NOMO-1 (cell line): Measurements from ENCODE around the gene ERRFI1.

Experiments used
- DNase-seq, 2 experiments: peaks; one replicate each; lab custom pipeline; 2025; ENCODE audit not compliant: unreplicated experiment in 2 of 2; lab: John Stamatoyannopoulos, UW

ERRFI1 gene

DNA sequence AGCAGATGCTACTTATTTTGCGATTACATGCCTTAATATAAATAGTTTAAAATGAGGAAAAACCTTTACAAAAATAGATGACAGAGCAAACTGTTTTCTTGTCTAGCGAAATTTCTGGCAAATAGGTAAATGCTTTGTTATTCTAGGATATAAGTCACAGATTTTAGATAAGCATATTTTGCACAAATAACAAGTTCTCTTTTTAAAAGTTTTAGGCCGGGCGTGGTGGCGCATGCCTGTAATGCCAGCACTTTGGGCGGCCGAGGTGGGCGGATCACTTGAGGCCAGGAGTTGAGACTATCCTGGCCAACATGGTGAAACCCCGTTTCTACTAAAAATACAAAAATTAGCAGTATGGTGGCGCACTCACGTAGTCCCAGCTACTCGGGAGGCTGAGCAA, 20.3 kb upstream of the ERRFI1 start:
- DNase-seq = no peak

DNA sequence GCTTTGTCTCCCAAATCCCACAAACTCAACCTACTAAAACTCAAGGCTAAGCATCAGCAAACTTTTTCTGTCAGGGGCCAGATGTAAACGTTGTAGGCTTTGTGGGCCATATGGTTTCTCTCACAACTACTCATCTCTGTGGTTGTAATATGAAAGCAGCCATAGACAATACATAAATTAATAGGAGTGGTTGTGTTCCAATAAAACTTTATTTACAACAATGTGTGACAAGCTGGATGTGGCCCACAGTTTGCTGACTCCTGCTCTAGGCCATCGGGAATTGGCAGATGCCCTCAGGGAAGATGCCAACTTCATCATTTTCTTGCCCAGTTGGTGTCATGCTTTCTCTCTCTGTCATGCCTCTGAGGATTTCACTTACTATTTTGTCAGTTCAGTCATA, 17.5 kb upstream of the ERRFI1 start:
- no peak for DNase-seq

DNA sequence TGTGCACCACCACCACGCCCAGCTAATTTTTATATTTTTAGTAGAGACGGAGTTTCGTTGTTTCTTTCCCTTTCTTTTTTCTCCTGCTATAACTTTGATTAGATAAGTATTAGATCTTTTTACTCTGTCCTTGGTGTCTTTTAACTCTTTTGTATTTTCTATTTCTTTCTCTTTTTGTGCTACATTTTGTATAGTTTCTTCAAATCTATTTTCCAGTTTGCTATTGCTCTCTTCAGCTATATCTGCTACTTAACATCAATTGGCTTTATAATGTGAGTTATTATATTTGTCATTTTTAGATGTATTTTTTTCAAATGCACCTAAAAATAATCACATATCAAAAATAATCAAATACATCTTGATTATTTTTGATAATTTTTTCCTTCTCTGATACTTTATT, 16.0 kb upstream of the ERRFI1 start:
- no peak for DNase-seq

DNA sequence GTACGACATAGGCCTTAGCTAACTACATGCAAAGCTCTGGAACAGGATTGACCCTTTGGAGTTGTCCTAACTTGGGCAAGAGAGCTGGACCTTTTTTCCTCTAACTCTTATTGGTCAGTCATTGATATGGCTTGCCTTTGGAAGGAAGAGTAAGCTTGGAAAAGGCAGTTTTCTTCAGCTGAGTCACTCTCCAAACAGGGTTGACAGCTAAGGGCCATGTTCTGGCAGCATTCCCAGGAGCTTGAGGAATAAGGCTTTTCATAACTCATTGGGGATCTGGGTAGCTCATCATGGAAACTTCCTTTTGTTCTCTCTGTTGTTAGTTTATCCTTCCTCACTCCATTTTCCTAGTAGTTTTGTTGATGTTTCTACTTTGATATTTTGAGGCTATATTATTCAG, 14.5 kb upstream of the ERRFI1 start:
- DNase-seq = no peak

DNA sequence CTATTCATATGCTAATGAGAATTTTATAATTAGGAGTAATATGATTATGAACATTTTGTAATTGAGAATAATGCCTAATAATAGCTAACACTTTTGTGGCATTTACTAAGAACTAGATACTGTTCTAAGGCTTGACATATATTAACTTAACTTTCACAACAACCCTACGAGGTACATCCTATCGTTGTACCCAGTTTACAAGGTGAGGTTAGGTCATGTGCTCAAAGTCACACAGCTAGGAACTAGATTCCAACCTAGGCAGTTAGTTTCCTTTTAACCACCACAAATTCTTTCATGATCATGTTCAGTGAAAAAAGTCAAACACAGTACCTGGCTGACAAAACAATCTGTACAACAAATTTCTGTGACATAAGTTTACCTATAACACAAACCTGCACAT, 13.0 kb upstream of the ERRFI1 start:
- no peak for DNase-seq

DNA sequence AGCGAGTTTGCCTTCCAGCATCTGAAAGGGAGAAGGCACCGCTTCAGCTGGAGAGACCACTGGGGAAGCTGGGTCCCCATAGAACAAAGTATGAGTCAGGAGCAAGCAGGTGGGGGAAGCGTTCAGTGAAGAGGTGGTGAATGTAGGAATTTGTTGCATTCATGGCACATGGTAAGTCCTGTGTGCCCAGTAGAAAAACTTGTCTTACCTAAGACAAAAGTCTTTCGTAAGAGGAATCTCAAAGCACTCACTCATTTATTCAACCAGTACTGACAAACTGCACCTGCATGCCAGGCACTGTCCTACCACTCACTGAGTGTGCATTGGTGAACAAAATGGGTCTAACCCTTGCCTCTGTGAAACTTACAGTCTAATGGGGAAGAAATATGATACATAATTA, 9.2 kb upstream of the ERRFI1 start:
- no peak for DNase-seq

DNA sequence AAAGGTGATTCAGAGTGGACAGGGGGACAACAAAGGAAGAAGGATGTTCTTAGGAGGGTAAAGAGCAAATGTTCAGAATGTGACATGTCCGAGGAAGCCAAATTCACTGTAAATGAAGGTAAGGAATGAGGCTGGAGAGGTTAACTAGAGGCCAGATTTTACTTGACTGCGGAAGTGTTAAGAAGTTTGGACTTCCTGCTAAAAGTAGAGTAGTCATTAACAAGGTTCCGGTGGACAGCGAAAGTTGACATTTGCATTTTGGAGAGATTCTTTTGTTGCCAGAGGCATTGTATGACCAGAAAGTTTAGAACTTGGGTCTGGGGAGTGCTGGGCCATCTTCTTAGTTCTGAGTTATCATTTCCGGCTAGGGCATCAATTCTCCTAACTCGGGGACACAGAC, 7.2 kb upstream of the ERRFI1 start:
- DNase-seq = no peak

DNA sequence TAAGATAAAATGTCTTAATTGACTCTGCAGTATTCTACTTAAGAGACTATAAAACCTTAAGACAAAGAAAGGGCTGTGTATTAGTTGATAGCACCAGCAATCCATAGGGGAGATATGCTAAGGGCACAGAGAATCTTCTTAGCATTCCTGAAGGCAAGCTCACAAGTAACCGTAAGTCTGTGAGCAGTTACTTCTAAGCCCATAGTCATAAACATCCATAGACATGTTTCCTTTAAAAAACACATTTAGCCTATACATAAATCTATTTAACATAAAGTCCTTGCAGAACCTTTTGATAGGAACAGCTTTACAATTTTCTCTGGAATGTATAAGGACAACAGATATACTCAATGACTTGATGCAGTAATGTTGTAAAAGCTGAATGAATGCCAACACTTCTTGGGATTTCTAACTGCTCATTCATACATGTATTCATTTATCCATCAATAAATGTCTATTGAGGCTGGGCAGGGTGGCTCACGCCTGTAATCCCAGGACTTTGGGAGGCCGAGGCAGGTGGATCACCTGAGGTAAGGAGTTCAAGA, 6.3 kb upstream of the ERRFI1 start:
- no peak for DNase-seq

DNA sequence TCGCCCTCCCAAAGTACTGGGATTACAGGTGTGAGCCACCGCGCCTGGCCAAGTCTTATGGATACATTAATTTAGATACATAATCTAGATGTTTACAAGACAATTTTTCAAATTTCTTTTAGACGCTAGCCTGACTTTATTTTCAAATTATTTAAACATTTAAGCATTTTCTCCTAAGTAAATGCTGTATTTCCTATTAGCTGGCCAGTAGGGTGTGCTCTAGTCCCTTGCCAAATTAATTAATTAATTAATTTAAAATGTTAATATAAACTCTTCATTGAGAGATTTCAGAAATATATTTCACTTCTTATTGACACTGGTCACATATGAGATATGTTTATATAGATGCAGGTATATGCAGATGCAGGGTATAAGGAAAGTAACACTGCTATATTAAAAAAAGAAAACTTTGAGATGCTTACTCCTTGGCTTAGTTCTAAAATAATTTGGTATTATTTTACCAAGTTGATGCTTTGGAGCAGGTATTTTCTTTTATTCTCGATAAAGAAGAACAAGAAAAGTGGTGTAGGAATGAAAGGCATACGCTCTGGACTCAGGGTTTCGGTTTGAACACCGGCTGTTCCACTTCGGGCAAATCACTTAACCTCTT, 5.2 kb upstream of the ERRFI1 start:
- no peak for DNase-seq

DNA sequence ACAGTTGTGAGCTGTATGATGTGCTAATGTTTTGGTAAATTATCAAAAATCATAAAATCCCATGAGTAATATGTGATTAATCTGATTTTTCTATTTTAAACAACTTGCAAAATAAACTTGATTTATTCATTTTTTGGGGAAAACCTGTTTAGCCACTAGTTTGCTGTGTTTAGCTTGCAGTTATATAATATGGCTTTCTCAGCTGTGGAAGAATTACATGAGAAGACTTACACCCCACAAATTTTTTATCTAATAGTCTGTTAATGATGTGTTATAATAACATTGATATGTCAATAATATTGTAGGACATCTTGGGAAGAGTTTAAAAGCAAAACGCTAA, 2.4 kb upstream of the ERRFI1 start:
- DNase-seq = no peak

DNA sequence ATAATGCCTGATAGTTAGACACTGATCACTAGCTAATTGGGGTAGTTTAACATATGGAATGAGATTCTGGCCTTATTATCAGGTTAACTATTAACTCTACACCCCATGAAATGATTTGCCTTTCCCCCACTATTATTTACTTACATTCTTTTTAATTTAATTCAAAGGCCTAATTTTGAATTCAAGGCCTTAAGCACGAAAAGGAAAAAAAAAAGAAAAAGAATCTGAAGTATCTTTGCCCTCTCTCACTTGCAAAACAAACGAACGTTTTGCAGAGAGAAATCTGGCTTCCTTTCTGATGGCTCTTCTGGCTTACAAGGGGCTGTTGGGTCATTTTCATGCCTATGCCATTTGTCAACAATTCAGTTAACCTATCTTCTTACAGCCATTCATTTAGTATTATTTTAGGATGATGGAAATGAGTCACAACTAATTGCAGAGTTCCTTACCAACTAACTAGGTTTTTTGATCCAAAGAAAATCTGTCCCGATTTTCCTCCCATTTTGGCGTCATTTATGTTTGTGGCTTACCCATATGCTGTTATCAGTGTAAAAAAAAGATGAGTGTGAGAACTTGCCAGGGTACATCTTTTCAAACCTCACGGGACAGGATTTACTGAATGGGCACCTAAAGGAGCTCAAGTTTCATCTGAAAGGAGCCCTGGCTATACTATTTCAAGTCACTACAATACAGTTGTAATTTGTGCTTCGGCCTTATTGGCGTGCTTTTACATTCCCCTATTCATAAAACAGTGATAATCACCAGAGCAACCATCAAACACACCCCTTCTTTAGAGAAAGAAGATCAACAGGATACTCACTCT, 1.9 kb upstream of the ERRFI1 start:
- no peak for DNase-seq

DNA sequence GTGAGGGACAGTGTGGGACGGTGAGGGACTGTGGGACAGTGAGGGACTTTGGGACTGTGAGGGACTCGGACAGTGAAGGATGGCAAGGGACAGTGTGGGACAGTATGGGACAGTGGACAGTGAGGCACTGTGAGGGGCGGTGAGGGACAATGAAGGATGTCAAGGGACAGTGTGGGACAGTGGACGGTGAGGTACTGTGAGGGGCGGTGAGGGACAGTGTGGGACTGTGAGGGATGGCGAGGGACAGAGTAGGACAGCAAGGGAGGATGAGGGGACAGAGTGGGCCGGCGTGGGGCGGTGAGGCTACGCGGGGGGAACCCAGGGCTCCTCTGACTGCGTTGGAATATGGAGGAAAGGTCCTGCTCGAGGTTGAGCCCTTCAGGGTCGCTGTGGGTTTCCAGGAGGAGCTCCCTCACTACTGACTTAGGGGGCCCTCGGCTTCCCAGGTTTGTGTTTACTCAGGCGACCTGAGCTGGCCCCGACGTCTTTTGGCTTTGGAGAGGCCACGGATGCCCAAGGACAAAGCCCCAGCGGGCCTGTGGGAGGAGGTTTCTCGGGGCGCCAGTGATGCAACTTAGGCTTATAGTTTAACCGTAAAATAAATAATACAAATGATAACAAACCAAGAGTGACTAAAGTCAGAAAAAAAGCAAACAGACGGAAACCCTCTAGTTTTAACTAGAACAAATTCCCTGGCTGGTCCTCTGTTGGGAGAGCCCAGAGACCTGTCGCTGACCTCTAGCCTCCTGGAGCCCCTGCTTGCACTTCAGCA, 1.1 kb upstream of the ERRFI1 start:
- DNase-seq = no peak

DNA sequence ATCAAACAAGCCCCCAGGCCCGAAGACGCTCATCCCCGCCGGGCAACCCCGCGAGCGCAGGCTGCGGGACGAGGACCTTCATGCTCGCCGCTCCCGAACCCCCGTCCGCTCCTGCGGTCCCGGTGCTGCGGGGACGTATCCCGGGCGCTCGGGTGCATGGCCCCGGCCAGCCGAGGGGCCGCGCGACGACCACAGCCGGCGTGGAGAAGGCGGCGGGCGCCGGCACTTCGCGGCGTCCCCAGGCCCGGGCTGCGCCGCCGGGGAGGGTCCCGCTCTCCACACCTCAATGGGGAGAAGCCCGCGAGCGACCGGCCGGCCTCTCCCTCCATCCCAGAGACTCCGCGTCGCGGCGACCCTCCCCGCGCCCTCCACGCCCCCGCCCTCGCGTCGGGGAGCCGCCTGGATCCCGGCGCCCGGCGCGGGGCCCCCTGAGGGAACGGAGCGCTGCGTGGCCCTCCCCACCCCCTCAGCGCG, 401 bp downstream of the ERRFI1 start:
- DNase-seq = no peak

DNA sequence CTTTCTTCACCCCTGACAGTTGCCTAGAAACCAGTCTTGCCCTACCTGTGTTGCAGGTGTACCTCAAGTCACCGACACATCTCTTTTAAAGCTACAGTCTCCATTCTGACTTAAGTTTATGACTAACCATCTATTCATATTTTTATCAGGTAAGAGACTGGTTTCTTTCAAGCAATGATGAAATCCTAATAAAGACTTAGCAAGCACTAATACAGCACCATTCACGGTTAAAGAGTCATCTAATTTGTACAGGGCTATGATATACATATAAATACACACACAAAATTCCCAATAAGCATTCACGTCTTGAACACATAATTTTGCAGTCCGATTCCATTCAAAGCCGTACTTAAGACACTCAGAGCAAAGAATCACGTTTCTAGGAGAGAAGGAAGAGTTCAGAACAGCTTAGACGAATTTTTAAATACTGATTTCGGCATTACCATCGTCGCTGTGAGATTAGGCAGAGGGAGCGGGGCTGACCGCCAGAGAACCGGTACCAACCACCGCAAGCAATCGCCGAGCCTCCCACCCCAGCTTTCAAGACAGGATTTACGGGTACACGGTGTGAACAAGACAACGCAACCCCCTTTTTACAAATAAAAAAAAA, 943 bp downstream of the ERRFI1 start:
- no peak for DNase-seq

DNA sequence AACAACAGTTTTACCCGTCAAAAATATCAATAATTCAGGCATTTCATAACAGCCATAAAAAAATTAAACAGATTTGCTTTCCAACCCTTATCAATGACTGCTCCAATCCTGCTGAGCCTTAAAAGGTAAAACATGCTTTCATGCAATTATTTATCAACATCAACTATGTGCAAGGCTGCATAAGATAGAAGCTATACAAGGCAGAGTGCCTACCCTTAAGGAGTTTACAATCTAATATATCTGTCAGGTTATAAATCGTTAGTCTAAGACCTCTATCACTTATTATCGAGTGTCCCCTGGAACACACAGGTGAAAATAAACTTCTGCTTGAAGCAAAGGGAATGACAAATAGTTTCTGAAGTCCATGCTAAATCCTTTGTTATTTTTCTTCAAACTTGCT, 1.8 kb downstream of the ERRFI1 start:
- DNase-seq = no peak

DNA sequence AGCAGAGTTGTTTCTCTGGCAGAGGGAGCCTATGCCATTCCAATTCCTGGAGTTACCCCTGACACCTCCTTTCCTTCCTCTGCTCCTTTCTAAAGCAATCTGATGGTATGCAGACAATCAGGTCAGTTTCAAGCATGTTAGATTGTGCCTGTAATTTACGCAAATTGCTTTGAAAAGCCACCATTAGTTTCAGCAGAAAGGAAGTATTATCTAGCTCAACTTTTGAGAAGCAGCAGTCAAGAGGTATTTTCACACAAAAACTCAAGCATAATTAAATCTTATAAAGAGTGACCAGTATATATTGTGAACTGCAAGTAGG, 2.2 kb downstream of the ERRFI1 start:
- DNase-seq = no peak

DNA sequence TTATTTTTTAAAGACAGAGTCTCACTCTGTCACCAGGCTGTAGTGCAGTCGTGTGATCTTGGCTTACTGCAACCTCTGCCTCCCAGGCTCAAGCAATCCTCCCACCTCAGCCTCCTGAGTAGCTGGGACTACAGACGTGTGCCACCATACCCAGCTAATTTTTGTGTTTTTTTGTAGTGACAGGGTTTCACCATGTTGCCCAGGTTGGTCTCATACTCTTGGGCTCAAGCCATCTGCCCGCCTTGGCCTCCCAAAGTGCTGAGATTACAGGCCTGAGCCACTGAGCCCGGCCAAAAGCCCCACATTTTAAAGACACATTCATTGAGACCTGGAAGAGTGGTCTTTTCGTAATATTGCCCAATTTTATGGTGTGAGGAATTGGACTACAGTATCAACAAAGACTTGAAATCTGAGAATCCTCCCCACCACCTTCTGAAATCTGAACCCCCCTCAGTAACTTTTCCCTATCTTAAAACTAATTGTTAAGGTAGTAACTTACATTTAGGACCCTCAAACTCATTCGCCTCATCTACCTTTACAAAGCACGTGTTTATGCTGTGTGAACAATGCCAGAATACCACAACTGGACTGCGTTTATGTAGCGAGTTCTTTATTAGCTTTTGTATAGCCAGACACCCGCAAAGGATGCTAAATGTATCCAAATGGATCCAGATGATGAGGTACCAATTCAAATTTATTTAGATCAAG, 2.7 kb downstream of the ERRFI1 start:
- no peak for DNase-seq

DNA sequence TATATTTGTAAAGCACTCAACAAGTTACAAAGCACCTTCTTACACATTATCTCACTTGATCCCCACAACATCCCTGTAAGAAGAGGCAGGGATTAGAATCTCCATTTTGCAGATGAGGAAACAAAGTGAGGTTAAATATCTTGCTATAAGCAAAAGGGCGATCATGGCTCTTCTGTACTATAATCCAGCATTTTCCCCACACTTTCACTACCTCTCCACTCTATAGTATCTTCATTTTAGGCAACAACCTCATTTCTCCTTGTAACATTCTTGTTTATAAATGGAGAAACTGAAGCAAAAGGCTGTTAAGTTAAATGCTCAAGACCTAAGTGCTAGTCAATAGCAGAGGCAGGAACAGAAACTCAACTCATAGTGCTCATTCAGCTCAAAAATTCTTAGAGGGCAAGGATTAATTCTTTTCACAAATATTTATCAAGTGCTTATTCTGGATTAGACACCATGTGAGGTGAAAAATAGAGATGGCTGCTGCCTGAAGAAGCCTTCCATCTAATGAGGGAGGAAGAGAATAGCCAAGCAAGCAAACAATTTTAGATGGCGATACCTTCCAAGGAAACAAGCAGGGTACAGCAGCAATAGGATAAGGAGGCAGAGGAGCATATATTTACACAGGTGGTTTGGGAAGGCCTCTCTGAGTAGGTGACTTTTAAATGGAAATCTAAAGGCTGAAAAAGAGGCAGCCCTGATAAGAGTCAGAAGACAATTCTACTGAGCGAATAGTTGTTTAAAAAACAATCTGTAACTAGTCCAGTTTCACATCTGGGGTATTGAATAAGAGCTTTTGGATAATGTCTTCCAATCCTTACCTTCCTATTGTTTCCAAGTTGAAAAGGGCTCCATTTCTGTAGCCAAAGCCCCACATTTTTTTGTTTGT, 3.5 kb downstream of the ERRFI1 start:
- no peak for DNase-seq

DNA sequence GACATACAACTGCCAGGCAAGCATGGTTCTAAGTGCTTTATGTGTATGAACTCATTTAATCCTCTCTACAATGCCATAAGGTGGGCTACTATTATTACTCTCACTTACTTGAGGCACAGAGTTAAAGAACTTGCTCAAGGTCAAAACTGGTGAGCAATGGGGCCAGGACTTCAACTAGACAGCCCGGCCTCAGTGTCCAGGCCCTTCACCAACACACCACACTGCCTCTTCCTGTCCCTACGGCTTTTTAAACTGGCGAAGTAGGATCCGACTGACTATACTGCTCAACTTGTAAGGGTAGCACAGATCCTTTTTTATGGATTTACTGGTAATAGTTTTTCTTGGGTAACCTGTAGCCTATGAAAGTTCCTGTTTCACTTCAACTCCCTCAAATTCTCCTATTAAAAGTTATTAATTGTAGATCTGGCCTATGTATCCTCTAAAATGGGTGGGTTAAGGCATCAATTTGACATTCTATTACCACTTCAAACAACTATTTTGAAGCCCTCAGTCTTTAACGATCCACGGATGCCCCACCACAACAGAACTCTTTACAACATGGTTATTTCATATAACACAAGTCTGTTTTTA, 4.3 kb downstream of the ERRFI1 start:
- DNase-seq = no peak
